ENCODE results near the gene SLC35D1.
"Not testable (repeated sequence)": the region's sequence is repeated elsewhere in the genome, so short reads cannot be mapped to it uniquely, and the experiment has no call there.

The SLC35D1 gene

GRCh38 chr1:66985835-66986234 is 68.1 kb downstream of the SLC35D1 start:
- DNase-seq (ENCODE audit: low read depth), result no peak

DNA sequence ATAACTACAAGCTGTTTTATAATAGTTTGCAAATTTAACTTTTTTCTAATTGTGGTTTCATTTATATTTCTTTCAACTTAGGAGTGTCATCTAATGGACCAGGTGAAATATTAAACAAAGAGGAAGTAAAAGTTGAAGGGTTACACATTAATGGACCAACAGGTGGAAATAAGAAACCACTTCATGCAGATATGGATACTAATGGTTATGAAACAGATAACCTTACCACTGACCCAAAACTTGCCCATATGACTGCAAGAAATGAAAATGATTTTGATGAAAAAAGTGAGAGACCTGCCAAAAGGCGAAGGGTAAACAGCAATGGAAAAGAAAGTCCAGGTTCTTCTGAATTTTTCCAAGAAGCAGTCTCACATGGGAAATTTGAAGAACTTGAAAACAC is 69.5 kb downstream of the SLC35D1 start:
- DNase-seq (ENCODE audit: low read depth), result no peak

DNA sequence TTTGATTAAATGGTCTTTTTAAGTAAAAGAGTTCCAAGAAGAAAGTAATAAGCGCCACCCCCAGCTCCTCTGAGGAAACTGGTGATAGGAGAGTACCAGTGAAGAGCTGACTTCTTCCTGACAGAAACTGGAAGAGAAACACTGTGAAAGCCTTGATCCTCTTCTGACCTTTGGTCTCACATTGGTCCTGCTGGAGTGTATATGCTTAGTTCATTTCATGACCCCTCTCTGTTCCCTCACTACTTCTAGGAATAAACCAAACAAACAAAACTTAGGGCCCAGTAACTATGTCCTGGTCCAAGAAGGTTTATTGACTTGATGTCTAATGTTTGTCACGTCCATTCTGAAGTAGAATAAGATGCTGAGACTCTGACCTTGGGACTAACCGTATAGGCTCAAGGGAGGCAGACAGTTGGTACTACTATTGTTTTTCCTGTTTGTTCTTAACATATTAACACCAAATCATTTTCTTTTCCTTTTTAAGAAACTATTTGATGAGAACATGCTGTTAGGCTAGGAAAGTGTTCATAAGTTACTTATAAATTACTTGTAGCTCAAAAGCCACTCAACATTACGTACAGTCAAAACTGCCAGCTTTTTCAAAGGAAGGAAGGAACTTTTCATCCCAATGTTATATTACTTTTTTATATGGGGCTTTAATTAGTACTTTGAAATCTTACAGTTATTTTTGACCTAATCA is 71.2 kb downstream of the SLC35D1 start:
- DNase-seq (ENCODE audit: low read depth), result no peak

- no peak for DNase-seq (ENCODE audit: low read depth)
Observed at GRCh38 chr1:66981679-66982078, 72.3 kb downstream of the SLC35D1 start.

GRCh38 chr1:66980745-66981367 is 73.1 kb downstream of the SLC35D1 start:
- DNase-seq (ENCODE audit: low read depth), result peak; percentile 3

DNA sequence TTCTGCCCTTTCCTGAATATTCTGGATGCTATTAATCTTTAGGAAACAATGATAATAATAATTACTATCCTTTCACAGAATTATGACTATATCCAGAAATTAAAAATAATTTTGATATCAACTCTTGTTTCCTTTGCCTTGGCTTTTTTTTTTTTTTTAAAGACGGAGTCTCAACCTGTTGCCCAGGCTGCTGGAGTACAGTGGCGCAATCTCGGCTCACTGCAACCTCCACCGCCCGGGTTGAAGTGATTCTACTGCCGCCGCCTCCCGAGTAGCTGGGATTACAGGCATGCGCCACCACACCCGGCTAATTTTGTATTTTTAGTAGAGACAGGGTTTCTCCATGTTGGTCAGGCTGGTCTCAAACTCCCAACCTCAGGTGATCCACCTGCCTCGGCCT is 74.3 kb downstream of the SLC35D1 start:
- not testable (repeated sequence) for DNase-seq (ENCODE audit: low read depth)

DNA sequence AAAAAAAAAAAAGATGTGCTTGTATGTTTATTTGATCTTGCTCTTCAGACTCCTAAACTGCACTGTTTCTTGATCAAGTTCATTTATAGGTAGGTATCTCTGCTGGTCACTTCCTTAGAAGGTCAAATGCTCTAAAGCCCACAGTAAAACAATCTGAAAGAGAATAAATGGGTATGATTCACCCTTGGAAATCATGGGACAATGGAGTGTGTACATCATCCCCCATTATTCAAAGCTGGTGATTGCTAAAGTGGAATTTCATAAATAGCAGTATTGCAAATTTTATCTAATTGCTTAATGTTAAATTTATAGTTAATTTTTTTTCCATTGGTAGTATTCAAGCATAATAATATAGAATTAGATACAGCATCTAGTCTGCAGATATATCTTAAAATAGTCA is 75.7 kb downstream of the SLC35D1 start:
- DNase-seq (ENCODE audit: low read depth), result no peak

GRCh38 chr1:66968574-66968973 is 85.4 kb downstream of the SLC35D1 start:
- no peak for DNase-seq (ENCODE audit: low read depth)

- DNase-seq (ENCODE audit: low read depth), result not testable (repeated sequence)
Observed at GRCh38 chr1:66966188-66966873, 87.6 kb downstream of the SLC35D1 start.

DNA sequence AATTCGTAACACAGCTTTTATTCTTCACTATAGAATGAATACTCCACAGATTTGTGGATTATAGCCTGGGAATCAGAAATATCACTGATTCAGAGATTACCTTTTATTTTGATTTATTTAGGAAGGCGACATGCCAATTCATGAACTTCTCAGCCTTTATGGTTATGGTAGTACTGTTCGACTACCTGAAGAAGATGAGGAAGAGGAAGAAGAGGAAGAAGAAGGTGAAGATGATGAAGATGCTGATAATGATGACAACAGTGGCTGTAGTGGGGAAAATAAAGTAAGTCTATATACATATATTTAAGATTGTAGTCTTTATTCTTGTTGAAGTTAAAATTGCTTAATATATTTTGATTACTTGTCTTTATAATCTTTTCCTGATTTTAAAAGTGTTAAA is 96.0 kb downstream of the SLC35D1 start:
- DNase-seq (ENCODE audit: low read depth), result no peak

DNA sequence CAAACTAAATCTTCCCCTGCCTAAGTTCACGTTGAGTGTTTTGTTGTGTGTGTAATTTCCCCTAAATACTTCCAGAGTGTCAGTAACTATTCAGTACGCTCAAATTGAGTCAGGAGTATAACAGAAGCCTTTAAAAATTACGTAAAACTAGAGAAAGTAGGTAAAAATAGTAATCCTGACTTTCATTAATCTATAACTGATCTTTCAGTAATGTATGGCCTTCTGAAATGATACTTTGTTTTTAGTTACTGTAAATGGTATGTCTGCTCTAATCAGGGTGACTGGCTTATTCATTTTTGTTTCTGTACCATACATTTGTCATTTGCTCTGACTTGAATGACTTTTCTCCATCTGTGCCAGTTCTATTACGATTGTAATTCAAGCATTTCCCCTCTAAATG is 99.7 kb downstream of the SLC35D1 start:
- no peak for DNase-seq (ENCODE audit: low read depth)

DNA sequence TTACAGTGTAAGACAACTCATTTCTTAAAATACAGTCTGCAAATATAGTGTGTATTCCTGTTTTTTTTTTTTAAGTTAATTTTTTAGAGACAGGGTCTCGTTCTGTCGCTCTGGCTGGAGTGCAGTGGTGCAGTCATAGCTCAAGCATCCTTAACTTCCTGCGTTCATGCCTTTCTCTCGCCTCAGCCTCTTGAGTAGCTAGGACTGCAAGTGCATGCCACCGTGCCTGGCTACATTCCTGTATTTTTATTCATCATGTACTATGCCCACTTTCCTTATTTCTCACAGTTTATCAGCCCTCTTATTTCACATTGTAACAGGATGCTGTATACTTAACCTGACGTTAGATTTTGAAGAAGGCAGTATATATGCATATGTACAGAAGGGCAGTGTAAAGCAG is 102.4 kb downstream of the SLC35D1 start:
- no peak for DNase-seq (ENCODE audit: low read depth)

Measured in GM04504 (cell line).